OCI-LY7 (cell line): ENCODE results near the gene PSMD2. TPM values are rescaled to one million over a fixed set of nuclear protein-coding genes. Genes with fewer than 3 reads are reported as not detected.

ENCODE experiments used
- BruUV-seq: library from RNA; stranded (reverse); fragments of 400-500 nt; replicated peaks from 2 replicates; lab custom pipeline; 2021; lab: Mats Ljungman, UMichigan
- CTCF ChIA-PET: fragments of 300-600 bp; sonication (Branson Sonifier 250); formaldehyde crosslinking; loops from one replicate; lab custom pipeline; 2022; ENCODE audit warnings: antibody characterized with exemption; ENCODE audit not compliant: unreplicated experiment; lab: Charles Lee
- POLR2A ChIA-PET: fragments of 300-600 bp; sonication (Branson Sonifier 250); formaldehyde crosslinking; loops from one replicate; lab custom pipeline; 2022; ENCODE audit warnings: antibody characterized with exemption; lab: Charles Lee
- DNase-seq: peaks from one replicate; pipeline ENCODE4 v3.0.0-alpha.2; 2015; ENCODE audit warnings: low spot score
- H2AFZ ChIP-seq: fragments of 200-600 bp; sonication (generic), shearing (Covaris generic); 2 replicates; pipeline ENCODE4 v1.6.1; 2014; ENCODE audit warnings: mild to moderate bottlenecking, antibody characterized with exemption, low read length, moderate library complexity
- H3K27ac ChIP-seq: fragments of 200-600 bp; sonication (generic); 2 replicates; pipeline ENCODE4 v1.5.1; 2014; ENCODE audit warnings: mixed run types, low read depth, mild to moderate bottlenecking, moderate library complexity, low read length, inconsistent platforms; ENCODE audit not compliant: poor library complexity, severe bottlenecking
- H3K36me3 ChIP-seq: fragments of 200-600 bp; sonication (generic); 2 replicates; pipeline ENCODE4 v1.6.1; 2014; ENCODE audit warnings: mild to moderate bottlenecking, antibody characterized with exemption, low read length, moderate library complexity, mixed read lengths; ENCODE audit not compliant: insufficient read depth
- H3K4me1 ChIP-seq: fragments of 200-600 bp; sonication (generic); 2 replicates; pipeline ENCODE4 v1.5.1; 2014; ENCODE audit warnings: mild to moderate bottlenecking, low read length; ENCODE audit not compliant: insufficient read depth, poor library complexity, severe bottlenecking
- H3K4me2 ChIP-seq: fragments of 200-600 bp; sonication (generic); 2 replicates; pipeline ENCODE4 v1.6.1; 2014; ENCODE audit warnings: mild to moderate bottlenecking, low read length
- H3K4me3 ChIP-seq: fragments of 200-600 bp; sonication (generic); 2 replicates; pipeline ENCODE4 v1.5.1; 2014; ENCODE audit warnings: mild to moderate bottlenecking, low read depth, low read length; ENCODE audit not compliant: poor library complexity, severe bottlenecking
- H3K79me2 ChIP-seq: fragments of 200-600 bp; sonication (generic); 2 replicates; pipeline ENCODE4 v1.6.1; 2016; ENCODE audit warnings: low read depth, mild to moderate bottlenecking, low read length, moderate library complexity, mixed read lengths; ENCODE audit not compliant: insufficient read depth
- H3K9me2 ChIP-seq: fragments of 200-600 bp; sonication (generic); 2 replicates; pipeline ENCODE4 v1.6.1; 2016; ENCODE audit warnings: mild to moderate bottlenecking, low read length, mixed read lengths; ENCODE audit not compliant: insufficient read depth
- H3K9me3 ChIP-seq: fragments of 200-600 bp; sonication (generic); 2 replicates; pipeline ENCODE4 v1.6.1; 2014; ENCODE audit warnings: mild to moderate bottlenecking, mixed run types, low read length, mixed read lengths
- H4K20me1 ChIP-seq: fragments of 200-600 bp; sonication (generic); 2 replicates; pipeline ENCODE4 v1.6.1; 2014; ENCODE audit warnings: mild to moderate bottlenecking, antibody characterized with exemption, low read length, moderate library complexity, mixed read lengths; ENCODE audit not compliant: insufficient read depth
- EZH2phosphoT487 ChIP-seq: fragments of 200-600 bp; sonication (generic); IDR thresholded peaks from 2 replicates; pipeline ENCODE4 v1.6.1; 2018; ENCODE audit warnings: low read depth, borderline replicate concordance, mild to moderate bottlenecking, mixed run types, antibody characterized with exemption, low read length, moderate library complexity, mixed read lengths
- intact Hi-C: fragments of 100-400 bp; cut with micrococcal nuclease; formaldehyde crosslinking; loops from one replicate; pipeline ENCODE4 v1.10.0; 2022; ENCODE audit not compliant: unreplicated experiment
- total RNA-seq, 2 experiments: library from RNA; depleted of rRNA in 1 of 2; stranded (reverse); fragments of >200 nt in 1 of 2; shearing (Covaris generic) in 1 of 2; gene quantifications; 2 replicates each; pipeline ENCODE4 v1.2.3, GENCODE V29; 2014 to 2022
- TF ChIP-seq, protein P1 (sequence below): fragments of 200-600 bp; sonication (generic); conservative IDR thresholded peaks from 2 replicates; pipeline ENCODE4 v1.5.1; 2014; ENCODE audit warnings: mild to moderate bottlenecking, antibody characterized with exemption, low read length, moderate library complexity, mixed read lengths

Gene PSMD2
- total RNA-seq, 2 experiments from 2014 or later: 158 to 219 TPM

DNA sequence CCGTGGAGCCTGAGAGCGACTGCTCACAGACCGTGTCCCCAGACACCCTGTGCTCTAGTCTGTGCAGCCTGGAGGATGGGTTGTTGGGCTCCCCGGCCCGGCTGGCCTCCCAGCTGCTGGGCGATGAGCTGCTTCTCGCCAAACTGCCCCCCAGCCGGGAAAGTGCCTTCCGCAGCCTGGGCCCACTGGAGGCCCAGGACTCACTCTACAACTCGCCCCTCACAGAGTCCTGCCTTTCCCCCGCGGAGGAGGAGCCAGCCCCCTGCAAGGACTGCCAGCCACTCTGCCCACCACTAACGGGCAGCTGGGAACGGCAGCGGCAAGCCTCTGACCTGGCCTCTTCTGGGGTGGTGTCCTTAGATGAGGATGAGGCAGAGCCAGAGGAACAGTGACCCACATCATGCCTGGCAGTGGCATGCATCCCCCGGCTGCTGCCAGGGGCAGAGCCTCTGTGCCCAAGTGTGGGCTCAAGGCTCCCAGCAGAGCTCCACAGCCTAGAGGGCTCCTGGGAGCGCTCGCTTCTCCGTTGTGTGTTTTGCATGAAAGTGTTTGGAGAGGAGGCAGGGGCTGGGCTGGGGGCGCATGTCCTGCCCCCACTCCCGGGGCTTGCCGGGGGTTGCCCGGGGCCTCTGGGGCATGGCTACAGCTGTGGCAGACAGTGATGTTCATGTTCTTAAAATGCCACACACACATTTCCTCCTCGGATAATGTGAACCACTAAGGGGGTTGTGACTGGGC lies 45.7 kb downstream of the PSMD2 start:
- Histone ChIP-seq H3K9me2 (no peaks in the 10 kb centered on the region), H3K4me1 (no peaks in the 10 kb centered on the region), H3K4me3 (no peak overlapping the region), H3K36me3 (no peaks in the 10 kb centered on the region), H3K27ac (no peak overlapping the region), H2AFZ (no peak overlapping the region), H3K9me3 (no peaks in the 10 kb centered on the region), H4K20me1 (no peaks in the 10 kb centered on the region), H3K79me2 (no peaks in the 10 kb centered on the region), H3K4me2 (no peak overlapping the region)
- ChIA-PET POLR2A (no interaction called here), CTCF (interaction anchor here (0.7 kb wide), 1 partner anchor 9 kb away, joined by 3 read pairs; no protein-coding TSS in a partner anchor)
- DNase-seq: no peak
- TF ChIP-seq EZH2phosphoT487: no peak
- TF ChIP-seq, protein P1, sequence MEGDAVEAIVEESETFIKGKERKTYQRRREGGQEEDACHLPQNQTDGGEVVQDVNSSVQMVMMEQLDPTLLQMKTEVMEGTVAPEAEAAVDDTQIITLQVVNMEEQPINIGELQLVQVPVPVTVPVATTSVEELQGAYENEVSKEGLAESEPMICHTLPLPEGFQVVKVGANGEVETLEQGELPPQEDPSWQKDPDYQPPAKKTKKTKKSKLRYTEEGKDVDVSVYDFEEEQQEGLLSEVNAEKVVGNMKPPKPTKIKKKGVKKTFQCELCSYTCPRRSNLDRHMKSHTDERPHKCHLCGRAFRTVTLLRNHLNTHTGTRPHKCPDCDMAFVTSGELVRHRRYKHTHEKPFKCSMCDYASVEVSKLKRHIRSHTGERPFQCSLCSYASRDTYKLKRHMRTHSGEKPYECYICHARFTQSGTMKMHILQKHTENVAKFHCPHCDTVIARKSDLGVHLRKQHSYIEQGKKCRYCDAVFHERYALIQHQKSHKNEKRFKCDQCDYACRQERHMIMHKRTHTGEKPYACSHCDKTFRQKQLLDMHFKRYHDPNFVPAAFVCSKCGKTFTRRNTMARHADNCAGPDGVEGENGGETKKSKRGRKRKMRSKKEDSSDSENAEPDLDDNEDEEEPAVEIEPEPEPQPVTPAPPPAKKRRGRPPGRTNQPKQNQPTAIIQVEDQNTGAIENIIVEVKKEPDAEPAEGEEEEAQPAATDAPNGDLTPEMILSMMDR: no peak
- no TSS peak for BruUV-seq
- intact Hi-C loops: no loop called here

DNA sequence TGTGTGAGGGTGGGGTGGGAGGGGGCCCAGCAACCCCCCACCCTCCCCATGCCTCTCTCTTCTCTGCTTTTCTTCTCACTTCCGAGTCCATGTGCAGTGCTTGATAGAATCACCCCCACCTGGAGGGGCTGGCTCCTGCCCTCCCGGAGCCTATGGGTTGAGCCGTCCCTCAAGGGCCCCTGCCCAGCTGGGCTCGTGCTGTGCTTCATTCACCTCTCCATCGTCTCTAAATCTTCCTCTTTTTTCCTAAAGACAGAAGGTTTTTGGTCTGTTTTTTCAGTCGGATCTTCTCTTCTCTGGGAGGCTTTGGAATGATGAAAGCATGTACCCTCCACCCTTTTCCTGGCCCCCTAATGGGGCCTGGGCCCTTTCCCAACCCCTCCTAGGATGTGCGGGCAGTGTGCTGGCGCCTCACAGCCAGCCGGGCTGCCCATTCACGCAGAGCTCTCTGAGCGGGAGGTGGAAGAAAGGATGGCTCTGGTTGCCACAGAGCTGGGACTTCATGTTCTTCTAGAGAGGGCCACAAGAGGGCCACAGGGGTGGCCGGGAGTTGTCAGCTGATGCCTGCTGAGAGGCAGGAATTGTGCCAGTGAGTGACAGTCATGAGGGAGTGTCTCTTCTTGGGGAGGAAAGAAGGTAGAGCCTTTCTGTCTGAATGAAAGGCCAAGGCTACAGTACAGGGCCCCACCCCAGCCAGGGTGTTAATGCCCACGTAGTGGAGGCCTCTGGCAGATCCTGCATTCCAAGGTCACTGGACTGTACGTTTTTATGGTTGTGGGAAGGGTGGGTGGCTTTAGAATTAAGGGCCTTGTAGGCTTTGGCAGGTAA lies 46.5 kb downstream of the PSMD2 start:
- peak; percentile 44 for DNase-seq
- Histone ChIP-seq H3K4me3 (no peak overlapping the region), H3K79me2 (no peaks in the 10 kb centered on the region), H3K9me3 (no peaks in the 10 kb centered on the region), H3K4me2 (no peak overlapping the region), H3K9me2 (no peaks in the 10 kb centered on the region), H3K36me3 (no peaks in the 10 kb centered on the region), H2AFZ (no peak overlapping the region), H4K20me1 (no peaks in the 10 kb centered on the region), H3K27ac (no peak overlapping the region), H3K4me1 (no peaks in the 10 kb centered on the region)
- intact Hi-C loops: no loop called here
- TF ChIP-seq, protein P1: peak; percentile 64
- TF ChIP-seq EZH2phosphoT487: no peak
- CTCF ChIA-PET: interaction anchor here (0.7 kb wide), 1 partner anchor 8 kb away, joined by 3 read pairs; no protein-coding TSS in a partner anchor
- no TSS peak for BruUV-seq
- POLR2A ChIA-PET: no interaction called here
